ENCODE measurements around the gene WDR76. TPM values are rescaled to one million over a fixed set of nuclear protein-coding genes. Genes with fewer than 3 reads are reported as not detected.

The WDR76 gene
- total RNA-seq, 1 donor from 2014 or later = 4.1 TPM

GRCh38 chr15:43877371-43877770 is 50.6 kb downstream of the WDR76 start:
- no peak for DNase-seq (ENCODE audit: low spot score)

- no peak for DNase-seq (ENCODE audit: low spot score)
These were observed 51.6 kb downstream of the WDR76 start for GRCh38 chr15:43878446-43878845.

GRCh38 chr15:43879386-43880355 is 52.9 kb downstream of the WDR76 start:
- no peak for DNase-seq (ENCODE audit: low spot score)

GRCh38 chr15:43880406-43881194 is 53.8 kb downstream of the WDR76 start:
- DNase-seq (ENCODE audit: low spot score) = no peak

GRCh38 chr15:43881245-43881644 is 54.4 kb downstream of the WDR76 start:
- DNase-seq (ENCODE audit: low spot score) = no peak

- no peak for DNase-seq (ENCODE audit: low spot score)
These were observed 55.1 kb downstream of the WDR76 start for GRCh38 chr15:43881944-43882343.

GRCh38 chr15:43883571-43883970 is 56.8 kb downstream of the WDR76 start:
- no peak for DNase-seq (ENCODE audit: low spot score)

- no peak for DNase-seq (ENCODE audit: low spot score)
These were observed 59.8 kb downstream of the WDR76 start for GRCh38 chr15:43886558-43886957.

GRCh38 chr15:43887901-43888300 is 61.1 kb downstream of the WDR76 start:
- DNase-seq (ENCODE audit: low spot score) = no peak

GRCh38 chr15:43889042-43889441 is 62.2 kb downstream of the WDR76 start:
- DNase-seq (ENCODE audit: low spot score) = no peak

- DNase-seq (ENCODE audit: low spot score) = no peak
These were observed 67.2 kb downstream of the WDR76 start for GRCh38 chr15:43893956-43894355.

GRCh38 chr15:43895586-43895985 is 68.8 kb downstream of the WDR76 start:
- no peak for DNase-seq (ENCODE audit: low spot score)

GRCh38 chr15:43896543-43896942 is 69.7 kb downstream of the WDR76 start:
- no peak for DNase-seq (ENCODE audit: low spot score)

GRCh38 chr15:43898891-43899290 is 72.1 kb downstream of the WDR76 start:
- DNase-seq (ENCODE audit: low spot score) = no peak

- no peak for DNase-seq (ENCODE audit: low spot score)
These were observed 73.1 kb downstream of the WDR76 start for GRCh38 chr15:43899928-43900327.

- no peak for DNase-seq (ENCODE audit: low spot score)
These were observed 74.2 kb downstream of the WDR76 start for GRCh38 chr15:43900996-43901395.

GRCh38 chr15:43901495-43901894 is 74.7 kb downstream of the WDR76 start:
- no peak for DNase-seq (ENCODE audit: low spot score)

- peak; percentile 50 for DNase-seq (ENCODE audit: low spot score)
These were observed 77.1 kb downstream of the WDR76 start for GRCh38 chr15:43903864-43904290.

GRCh38 chr15:43905755-43906154 is 79.0 kb downstream of the WDR76 start:
- no peak for DNase-seq (ENCODE audit: low spot score)

GRCh38 chr15:43908516-43909050 is 81.8 kb downstream of the WDR76 start:
- no peak for DNase-seq (ENCODE audit: low spot score)

- DNase-seq (ENCODE audit: low spot score) = no peak
These were observed 84.5 kb downstream of the WDR76 start for GRCh38 chr15:43911235-43911781.

- no peak for DNase-seq (ENCODE audit: low spot score)
These were observed 85.4 kb downstream of the WDR76 start for GRCh38 chr15:43912208-43912607.

All from ureter (tissue), 1 donor.